ENCODE data around the gene DPY19L3. TPM values are rescaled to one million over a fixed set of nuclear protein-coding genes. Genes with fewer than 3 reads are reported as not detected.
A peak's percentile ranks its signal among the peaks of the same experiment; 100 is the strongest.

DPY19L3 gene
- total RNA-seq, 1 donor = 30.0 TPM

DNA sequence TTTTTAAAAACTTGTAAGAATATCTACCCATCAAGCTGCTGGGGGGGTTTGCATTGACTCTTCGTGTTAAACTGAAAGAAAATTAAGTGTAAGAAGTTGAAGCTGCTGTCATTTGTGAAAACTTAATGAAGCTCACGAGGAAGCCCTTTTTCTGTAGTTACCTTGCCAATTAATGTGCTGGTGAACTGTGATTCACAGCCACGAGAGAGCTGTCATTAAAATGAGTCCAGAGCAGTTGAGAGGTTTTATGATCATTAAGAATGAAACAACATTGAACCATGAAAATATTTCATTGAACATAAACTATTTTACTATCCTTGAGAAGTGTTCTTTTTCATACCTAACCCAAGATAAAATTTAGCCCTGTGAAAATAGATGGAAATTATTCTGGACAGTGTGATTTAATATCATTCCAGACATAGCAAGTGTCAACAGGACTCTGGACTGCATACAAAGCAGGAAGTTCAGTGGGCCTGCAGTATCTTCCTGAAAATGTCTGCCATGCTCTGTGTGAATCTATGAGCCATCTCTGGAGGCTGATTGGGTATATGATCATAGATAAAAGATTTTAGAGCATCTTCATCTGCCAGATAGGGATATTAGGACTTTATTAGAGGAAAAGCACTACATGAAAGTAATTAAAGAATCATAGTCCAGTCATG lies 53.8 kb downstream of the DPY19L3 start:
- Histone ChIP-seq H3K9me3 (ENCODE audit: low read depth, low read length) (no peaks in the 10 kb centered on the region), H2AFZ (ENCODE audit: low read length) (no peak overlapping the region), H3K4me2 (ENCODE audit: insufficient read depth, low read length) (no peak overlapping the region), H3K79me2 (ENCODE audit: insufficient read depth, low read length) (no peaks in the 10 kb centered on the region), H3K4me3 (ENCODE audit: insufficient read depth, low read length) (no peak overlapping the region), H4K20me1 (ENCODE audit: insufficient read depth, low read length) (no peaks in the 10 kb centered on the region), H3K4me1 (ENCODE audit: insufficient read depth, low read length) (no peaks in the 10 kb centered on the region), H3K27ac (ENCODE audit: low read depth, low read length) (no peak overlapping the region), H3K27me3 (ENCODE audit: insufficient read depth, low read length) (no peaks in the 10 kb centered on the region), H3K36me3 (ENCODE audit: insufficient read depth, low read length) (peaks cover 20% of the 10 kb centered on the region)
- DNase-seq (ENCODE audit: insufficient read length, low spot score, missing footprints) = no peak
- TF ChIP-seq CTCF (IDR thresholded peaks at IDR 0.05; ENCODE audit: extremely low read depth, low read depth, low read length) = no peak

DNA sequence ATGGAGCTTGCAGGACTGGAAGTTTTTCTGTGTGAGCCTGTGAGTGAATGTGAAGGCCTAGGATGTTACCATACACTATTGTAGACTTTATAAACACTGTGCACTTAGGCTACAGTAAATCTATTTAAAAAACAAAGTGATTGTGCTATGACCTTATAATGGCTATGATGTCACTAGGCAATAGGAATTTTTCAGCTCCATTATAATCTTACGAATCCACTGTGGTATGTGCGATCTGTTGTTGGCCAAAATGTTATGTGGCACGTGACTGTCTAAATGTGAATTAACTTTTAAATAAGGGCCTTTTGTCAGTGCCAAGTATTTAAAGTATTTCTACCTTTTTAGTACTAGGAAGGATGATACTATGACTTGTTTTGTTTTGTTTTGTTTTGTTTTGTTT lies 54.9 kb downstream of the DPY19L3 start:
- Histone ChIP-seq H2AFZ (ENCODE audit: low read length) (no peak overlapping the region), H3K4me3 (ENCODE audit: insufficient read depth, low read length) (no peak overlapping the region), H4K20me1 (ENCODE audit: insufficient read depth, low read length) (no peaks in the 10 kb centered on the region), H3K9me3 (ENCODE audit: low read depth, low read length) (no peaks in the 10 kb centered on the region), H3K36me3 (ENCODE audit: insufficient read depth, low read length) (peaks cover 23% of the 10 kb centered on the region), H3K27me3 (ENCODE audit: insufficient read depth, low read length) (no peaks in the 10 kb centered on the region), H3K4me1 (ENCODE audit: insufficient read depth, low read length) (no peaks in the 10 kb centered on the region), H3K79me2 (ENCODE audit: insufficient read depth, low read length) (no peaks in the 10 kb centered on the region), H3K4me2 (ENCODE audit: insufficient read depth, low read length) (no peak overlapping the region), H3K27ac (ENCODE audit: low read depth, low read length) (no peak overlapping the region)
- DNase-seq (ENCODE audit: insufficient read length, low spot score, missing footprints) = no peak
- no peak for TF ChIP-seq CTCF (IDR thresholded peaks at IDR 0.05; ENCODE audit: extremely low read depth, low read depth, low read length)

- Histone ChIP-seq H4K20me1 (ENCODE audit: insufficient read depth, low read length) (no peaks in the 10 kb centered on the region), H3K4me2 (ENCODE audit: insufficient read depth, low read length) (no peak overlapping the region), H3K79me2 (ENCODE audit: insufficient read depth, low read length) (no peaks in the 10 kb centered on the region), H2AFZ (ENCODE audit: low read length) (no peak overlapping the region), H3K27me3 (ENCODE audit: insufficient read depth, low read length) (no peaks in the 10 kb centered on the region), H3K9me3 (ENCODE audit: low read depth, low read length) (no peaks in the 10 kb centered on the region), H3K4me3 (ENCODE audit: insufficient read depth, low read length) (no peak overlapping the region), H3K27ac (ENCODE audit: low read depth, low read length) (no peak overlapping the region), H3K4me1 (ENCODE audit: insufficient read depth, low read length) (no peaks in the 10 kb centered on the region), H3K36me3 (ENCODE audit: insufficient read depth, low read length) (peaks cover 14% of the 10 kb centered on the region)
- TF ChIP-seq CTCF (IDR thresholded peaks at IDR 0.05; ENCODE audit: extremely low read depth, low read depth, low read length) = peak; percentile 49
- no peak for DNase-seq (ENCODE audit: insufficient read length, low spot score, missing footprints)
These were observed 58.7 kb downstream of the DPY19L3 start for GRCh38 chr19:32464279-32464678.

- Histone ChIP-seq H3K4me3 (ENCODE audit: insufficient read depth, low read length) (no peak overlapping the region), H3K79me2 (ENCODE audit: insufficient read depth, low read length) (no peaks in the 10 kb centered on the region), H3K27me3 (ENCODE audit: insufficient read depth, low read length) (no peaks in the 10 kb centered on the region), H2AFZ (ENCODE audit: low read length) (no peak overlapping the region), H3K4me1 (ENCODE audit: insufficient read depth, low read length) (no peaks in the 10 kb centered on the region), H3K27ac (ENCODE audit: low read depth, low read length) (no peak overlapping the region), H3K9me3 (ENCODE audit: low read depth, low read length) (no peaks in the 10 kb centered on the region), H3K4me2 (ENCODE audit: insufficient read depth, low read length) (no peak overlapping the region), H4K20me1 (ENCODE audit: insufficient read depth, low read length) (no peaks in the 10 kb centered on the region), H3K36me3 (ENCODE audit: insufficient read depth, low read length) (peaks cover 14% of the 10 kb centered on the region)
- no peak for DNase-seq (ENCODE audit: insufficient read length, low spot score, missing footprints)
- no peak for TF ChIP-seq CTCF (IDR thresholded peaks at IDR 0.05; ENCODE audit: extremely low read depth, low read depth, low read length)
These were observed 59.6 kb downstream of the DPY19L3 start for GRCh38 chr19:32465176-32465575.
